ENCODE data around the gene MGAT4B. TPM values are rescaled to one million over a fixed set of nuclear protein-coding genes. Genes with fewer than 3 reads are reported as not detected.

Gene MGAT4B
- polyA plus RNA-seq, 1 donor (not counting 4 experiments of a cell fraction or from before 2014, with no cell fraction given): 69.8 TPM

GRCh38 chr5:179769796-179770195, 36.9 kb downstream of the MGAT4B start:
- DNase-seq (ENCODE audit: low read depth, low spot score): no peak
- H4K20me1 ChIP-seq (ENCODE audit: control insufficient read depth, extremely low read depth, insufficient read depth, low read length): no peaks in the 10 kb centered on the region
- H3K36me3 ChIP-seq (ENCODE audit: control insufficient read depth in 2 of 2, extremely low read depth in 1 of 2, insufficient read depth in 2 of 2, low read length in 2 of 2): peaks cover 30 to 44% of the 10 kb centered on the region in 2 experiments
- no peak overlapping the region for H3K4me2 ChIP-seq (ENCODE audit: control insufficient read depth, extremely low read depth, insufficient read depth, low read depth, low read length)
- no peaks in the 10 kb centered on the region for H3K9me3 ChIP-seq (ENCODE audit: control insufficient read depth, low read depth, low read length)
- peaks cover 13% of the 10 kb centered on the region for H3K4me1 ChIP-seq (ENCODE audit: control insufficient read depth, extremely low read depth, insufficient read depth, low read length)
- dilution Hi-C loops (cut with MboI; ENCODE audit: extremely low pct_ligation_motif_present, low sequenced_read_pairs): no loop called here
- H3K4me3 ChIP-seq (ENCODE audit: control insufficient read depth in 2 of 3, extremely low read depth in 1 of 3, insufficient read depth in 2 of 3, low read depth in 1 of 3, low read length in 3 of 3): no peak overlapping the region
- H3K27ac ChIP-seq (ENCODE audit: control insufficient read depth, insufficient read depth, low read length): no peak overlapping the region
- H3K9ac ChIP-seq (ENCODE audit: control insufficient read depth, extremely low read depth, insufficient read depth, low read length): no peak overlapping the region
- TF ChIP-seq EZH2 (IDR thresholded peaks at IDR 0.05; ENCODE audit: low read length) (no peak), CTCF (optimal IDR thresholded peaks at IDR 0.05 in 1 of 3, IDR thresholded peaks at IDR 0.05 in 1 of 3, conservative IDR thresholded peaks at IDR 0.05 in 1 of 3; ENCODE audit: extremely low read depth in 1 of 3, insufficient read depth in 2 of 3, low read length in 3 of 3) (no peak)
- no peaks in the 10 kb centered on the region for H3K27me3 ChIP-seq (ENCODE audit: control insufficient read depth, extremely low read depth, insufficient read depth, low read length)
- no peak for FAIRE-seq
- H3K79me2 ChIP-seq (ENCODE audit: control insufficient read depth, insufficient read depth, low read length): peaks cover 6% of the 10 kb centered on the region
- no peaks in the 10 kb centered on the region for H3K9me1 ChIP-seq (ENCODE audit: control insufficient read depth, extremely low read depth, insufficient read depth, low read length)
- H2AFZ ChIP-seq (ENCODE audit: control insufficient read depth, low read length): no peak overlapping the region

- Histone ChIP-seq H3K9me1 (ENCODE audit: control insufficient read depth, extremely low read depth, insufficient read depth, low read length) (no peaks in the 10 kb centered on the region), H3K9ac (ENCODE audit: control insufficient read depth, extremely low read depth, insufficient read depth, low read length) (no peak overlapping the region), H3K9me3 (ENCODE audit: control insufficient read depth, low read depth, low read length) (no peaks in the 10 kb centered on the region), H3K27me3 (ENCODE audit: control insufficient read depth, extremely low read depth, insufficient read depth, low read length) (no peaks in the 10 kb centered on the region), H4K20me1 (ENCODE audit: control insufficient read depth, extremely low read depth, insufficient read depth, low read length) (no peaks in the 10 kb centered on the region), H3K36me3 (ENCODE audit: control insufficient read depth in 2 of 2, extremely low read depth in 1 of 2, insufficient read depth in 2 of 2, low read length in 2 of 2) (peaks cover 30 to 40% of the 10 kb centered on the region in 2 experiments), H3K4me1 (ENCODE audit: control insufficient read depth, extremely low read depth, insufficient read depth, low read length) (peaks cover 16% of the 10 kb centered on the region), H3K79me2 (ENCODE audit: control insufficient read depth, insufficient read depth, low read length) (peaks cover 6% of the 10 kb centered on the region), H3K27ac (ENCODE audit: control insufficient read depth, insufficient read depth, low read length) (no peak overlapping the region), H2AFZ (ENCODE audit: control insufficient read depth, low read length) (no peak overlapping the region), H3K4me2 (ENCODE audit: control insufficient read depth, extremely low read depth, insufficient read depth, low read depth, low read length) (no peak overlapping the region), H3K4me3 (ENCODE audit: control insufficient read depth in 2 of 3, extremely low read depth in 1 of 3, insufficient read depth in 2 of 3, low read depth in 1 of 3, low read length in 3 of 3) (no peak overlapping the region)
- no peak for TF ChIP-seq CTCF (optimal IDR thresholded peaks at IDR 0.05 in 1 of 3, IDR thresholded peaks at IDR 0.05 in 1 of 3, conservative IDR thresholded peaks at IDR 0.05 in 1 of 3; ENCODE audit: extremely low read depth in 1 of 3, insufficient read depth in 2 of 3, low read length in 3 of 3)
- TF ChIP-seq EZH2 (IDR thresholded peaks at IDR 0.05; ENCODE audit: low read length): no peak
- DNase-seq (ENCODE audit: low read depth, low spot score) (no peak), FAIRE-seq (no peak)
- dilution Hi-C loops (cut with MboI; ENCODE audit: extremely low pct_ligation_motif_present, low sequenced_read_pairs): no loop called here
These were observed 37.4 kb downstream of the MGAT4B start for GRCh38 chr5:179769271-179769670.

Data from keratinocyte (primary cell).